ENCODE measurements around the gene NKX2-8. TPM values are rescaled to one million over a fixed set of nuclear protein-coding genes. Genes with fewer than 3 reads are reported as not detected.

Gene NKX2-8
- total and polyA plus RNA-seq, 2 experiments from 2014 or later, result not detected

- no peaks in the 10 kb centered on the region for H3K9me3 ChIP-seq (ENCODE audit: low read depth)
- TF ChIP-seq EZH2phosphoT487 (IDR thresholded peaks at IDR 0.05; ENCODE audit: low read depth, severe bottlenecking, unreplicated experiment), result no peak
- peak; percentile 34 for TF ChIP-seq EZH2 (IDR thresholded peaks at IDR 0.05; ENCODE audit: borderline replicate concordance)
- H2AFZ ChIP-seq, result peak overlapping the region; percentile 68
- H3K4me1 ChIP-seq (ENCODE audit: insufficient read depth), result peaks cover 12% of the 10 kb centered on the region
- H4K20me1 ChIP-seq (ENCODE audit: insufficient read depth, poor library complexity, severe bottlenecking), result no peaks in the 10 kb centered on the region
- H3K4me3 ChIP-seq, result peak overlapping the region; percentile 33
- DNase-seq (ENCODE audit: low spot score), result no peak
- 5% methylated on average over 41 of the region's 51 CpGs for WGBS (ENCODE audit: low lambda C conversion rate, missing lambda C conversion rate)
- peak overlapping the region; percentile 99 for H3K4me2 ChIP-seq
- no peaks in the 10 kb centered on the region for H3K36me3 ChIP-seq (replicated peaks; ENCODE audit: insufficient read depth, low read depth)
- H3K79me2 ChIP-seq, result no peaks in the 10 kb centered on the region
- H3K9me2 ChIP-seq (replicated peaks; ENCODE audit: insufficient read depth), result no peaks in the 10 kb centered on the region
- H3K27me3 ChIP-seq, result peaks cover 98% of the 10 kb centered on the region
- no peak overlapping the region for H3K27ac ChIP-seq
These were observed 2.1 kb downstream of the NKX2-8 start for GRCh38 chr14:36580141-36580855.

GRCh38 chr14:36579573-36580140, 2.8 kb downstream of the NKX2-8 start:
- H3K36me3 ChIP-seq (replicated peaks; ENCODE audit: insufficient read depth, low read depth), result no peaks in the 10 kb centered on the region
- TF ChIP-seq EZH2 (IDR thresholded peaks at IDR 0.05; ENCODE audit: borderline replicate concordance) (peak; percentile 46), EZH2phosphoT487 (IDR thresholded peaks at IDR 0.05; ENCODE audit: low read depth, severe bottlenecking, unreplicated experiment) (no peak), CTCF (IDR thresholded peaks at IDR 0.05; ENCODE audit: poor library complexity) (no peak)
- H3K4me3 ChIP-seq, result no peak overlapping the region
- no peak overlapping the region for H3K27ac ChIP-seq
- 5% methylated on average over 22 of the region's 22 CpGs for WGBS (ENCODE audit: low lambda C conversion rate, missing lambda C conversion rate)
- H3K9me3 ChIP-seq (ENCODE audit: low read depth), result no peaks in the 10 kb centered on the region
- DNase-seq (ENCODE audit: low spot score), result no peak
- H3K4me1 ChIP-seq (ENCODE audit: insufficient read depth), result peaks cover 12% of the 10 kb centered on the region
- H3K27me3 ChIP-seq, result peaks cover 98% of the 10 kb centered on the region
- H3K79me2 ChIP-seq, result no peaks in the 10 kb centered on the region
- H3K4me2 ChIP-seq, result no peak overlapping the region
- no peaks in the 10 kb centered on the region for H4K20me1 ChIP-seq (ENCODE audit: insufficient read depth, poor library complexity, severe bottlenecking)
- no peaks in the 10 kb centered on the region for H3K9me2 ChIP-seq (replicated peaks; ENCODE audit: insufficient read depth)
- no peak overlapping the region for H2AFZ ChIP-seq

GRCh38 chr14:36579001-36579555, 3.3 kb downstream of the NKX2-8 start:
- no peak overlapping the region for H3K4me2 ChIP-seq
- TF ChIP-seq EZH2phosphoT487 (IDR thresholded peaks at IDR 0.05; ENCODE audit: low read depth, severe bottlenecking, unreplicated experiment) (no peak), EZH2 (IDR thresholded peaks at IDR 0.05; ENCODE audit: borderline replicate concordance) (no peak), CTCF (IDR thresholded peaks at IDR 0.05; ENCODE audit: poor library complexity) (no peak)
- H3K9me3 ChIP-seq (ENCODE audit: low read depth), result no peaks in the 10 kb centered on the region
- 36% methylated on average over 3 of the region's 4 CpGs for WGBS (ENCODE audit: low lambda C conversion rate, missing lambda C conversion rate)
- H3K9me2 ChIP-seq (replicated peaks; ENCODE audit: insufficient read depth), result no peaks in the 10 kb centered on the region
- H3K4me1 ChIP-seq (ENCODE audit: insufficient read depth), result peaks cover 12% of the 10 kb centered on the region
- H4K20me1 ChIP-seq (ENCODE audit: insufficient read depth, poor library complexity, severe bottlenecking), result no peaks in the 10 kb centered on the region
- H3K27ac ChIP-seq, result no peak overlapping the region
- no peak overlapping the region for H2AFZ ChIP-seq
- H3K4me3 ChIP-seq, result no peak overlapping the region
- H3K79me2 ChIP-seq, result no peaks in the 10 kb centered on the region
- peaks cover 98% of the 10 kb centered on the region for H3K27me3 ChIP-seq
- H3K36me3 ChIP-seq (replicated peaks; ENCODE audit: insufficient read depth, low read depth), result no peaks in the 10 kb centered on the region
- no peak for DNase-seq (ENCODE audit: low spot score)

- WGBS (ENCODE audit: low lambda C conversion rate, missing lambda C conversion rate), result 54% methylated on average over 2 of the region's 2 CpGs
- H3K9me3 ChIP-seq (ENCODE audit: low read depth), result no peaks in the 10 kb centered on the region
These were observed 12.3 kb downstream of the NKX2-8 start for GRCh38 chr14:36570065-36570464.

More at GRCh38 chr14:36570065-36570464, 12.3 kb downstream of the NKX2-8 start:
- Histone ChIP-seq H3K79me2 (no peaks in the 10 kb centered on the region), H3K4me1 (ENCODE audit: insufficient read depth) (no peaks in the 10 kb centered on the region), H3K36me3 (replicated peaks; ENCODE audit: insufficient read depth, low read depth) (no peaks in the 10 kb centered on the region), H3K27me3 (peaks cover 54% of the 10 kb centered on the region), H3K27ac (no peak overlapping the region), H2AFZ (no peak overlapping the region), H3K4me3 (no peak overlapping the region), H4K20me1 (ENCODE audit: insufficient read depth, poor library complexity, severe bottlenecking) (no peaks in the 10 kb centered on the region), H3K4me2 (no peak overlapping the region), H3K9me2 (replicated peaks; ENCODE audit: insufficient read depth) (no peaks in the 10 kb centered on the region)
- TF ChIP-seq EZH2 (IDR thresholded peaks at IDR 0.05; ENCODE audit: borderline replicate concordance), result no peak
- no peak for TF ChIP-seq CTCF (IDR thresholded peaks at IDR 0.05; ENCODE audit: poor library complexity)
- no peak for TF ChIP-seq EZH2phosphoT487 (IDR thresholded peaks at IDR 0.05; ENCODE audit: low read depth, severe bottlenecking, unreplicated experiment)
- DNase-seq (ENCODE audit: low spot score), result no peak
